ENCODE measurements around the gene KIF16B.
"Not testable (repeated sequence)": the region's sequence is repeated elsewhere in the genome, so short reads cannot be mapped to it uniquely, and the experiment has no call there.

Gene KIF16B

GRCh38 chr20:16566080-16566479 lies 7.2 kb downstream of the KIF16B start:
- Histone ChIP-seq H3K4me3 (ENCODE audit: low read depth, low read length) (no peak overlapping the region), H3K36me3 (no peaks in the 10 kb centered on the region), H3K27ac (no peak overlapping the region), H3K27me3 (ENCODE audit: insufficient read depth, low read depth, severe bottlenecking) (no peaks in the 10 kb centered on the region), H3K9me3 (ENCODE audit: severe bottlenecking) (no peaks in the 10 kb centered on the region)
- DNase-seq = no peak
- no peak for TF ChIP-seq CTCF (IDR thresholded peaks at IDR 0.05; ENCODE audit: low read depth, low read length)

- not testable (repeated sequence) for H3K4me3 ChIP-seq (ENCODE audit: low read depth, low read length); H3K36me3 ChIP-seq; DNase-seq; H3K27ac ChIP-seq; H3K9me3 ChIP-seq (ENCODE audit: severe bottlenecking); H3K27me3 ChIP-seq (ENCODE audit: insufficient read depth, low read depth, severe bottlenecking)
Measured at GRCh38 chr20:16564079-16564478, 9.2 kb downstream of the KIF16B start.

- no peak for TF ChIP-seq CTCF (IDR thresholded peaks at IDR 0.05; ENCODE audit: low read depth, low read length)
- Histone ChIP-seq H3K27ac (no peak overlapping the region), H3K36me3 (no peaks in the 10 kb centered on the region), H3K9me3 (ENCODE audit: severe bottlenecking) (no peaks in the 10 kb centered on the region), H3K4me3 (ENCODE audit: low read depth, low read length) (no peak overlapping the region), H3K27me3 (ENCODE audit: insufficient read depth, low read depth, severe bottlenecking) (no peaks in the 10 kb centered on the region)
- DNase-seq = no peak
Measured at GRCh38 chr20:16563066-16563806, 10.0 kb downstream of the KIF16B start.

- Histone ChIP-seq H3K36me3 (no peaks in the 10 kb centered on the region), H3K27ac (no peak overlapping the region), H3K9me3 (ENCODE audit: severe bottlenecking) (no peaks in the 10 kb centered on the region), H3K4me3 (ENCODE audit: low read depth, low read length) (no peak overlapping the region), H3K27me3 (ENCODE audit: insufficient read depth, low read depth, severe bottlenecking) (no peaks in the 10 kb centered on the region)
- DNase-seq = no peak
- TF ChIP-seq CTCF (IDR thresholded peaks at IDR 0.05; ENCODE audit: low read depth, low read length) = no peak
Measured at GRCh38 chr20:16562259-16562658, 11.0 kb downstream of the KIF16B start.

GRCh38 chr20:16560661-16561060 lies 12.6 kb downstream of the KIF16B start:
- Histone ChIP-seq H3K36me3 (no peaks in the 10 kb centered on the region), H3K4me3 (ENCODE audit: low read depth, low read length) (no peak overlapping the region), H3K27me3 (ENCODE audit: insufficient read depth, low read depth, severe bottlenecking) (no peaks in the 10 kb centered on the region), H3K27ac (no peak overlapping the region), H3K9me3 (ENCODE audit: severe bottlenecking) (no peaks in the 10 kb centered on the region)
- DNase-seq = no peak
- TF ChIP-seq CTCF (IDR thresholded peaks at IDR 0.05; ENCODE audit: low read depth, low read length) = no peak

GRCh38 chr20:16560216-16560615 lies 13.0 kb downstream of the KIF16B start:
- Histone ChIP-seq H3K4me3 (ENCODE audit: low read depth, low read length) (no peak overlapping the region), H3K27me3 (ENCODE audit: insufficient read depth, low read depth, severe bottlenecking) (no peaks in the 10 kb centered on the region), H3K36me3 (no peaks in the 10 kb centered on the region), H3K27ac (no peak overlapping the region), H3K9me3 (ENCODE audit: severe bottlenecking) (no peaks in the 10 kb centered on the region)
- TF ChIP-seq CTCF (IDR thresholded peaks at IDR 0.05; ENCODE audit: low read depth, low read length) = no peak
- DNase-seq = no peak

Data from WERI-Rb-1 (cell line).